Bone marrow (tissue), 2 donors: Measurements from ENCODE around the gene DOCK8.

Experiments used
- DNase-seq, 2 donors: peaks; one replicate each; lab custom pipeline; 2025; lab: John Stamatoyannopoulos, UW

The DOCK8 gene

DNA sequence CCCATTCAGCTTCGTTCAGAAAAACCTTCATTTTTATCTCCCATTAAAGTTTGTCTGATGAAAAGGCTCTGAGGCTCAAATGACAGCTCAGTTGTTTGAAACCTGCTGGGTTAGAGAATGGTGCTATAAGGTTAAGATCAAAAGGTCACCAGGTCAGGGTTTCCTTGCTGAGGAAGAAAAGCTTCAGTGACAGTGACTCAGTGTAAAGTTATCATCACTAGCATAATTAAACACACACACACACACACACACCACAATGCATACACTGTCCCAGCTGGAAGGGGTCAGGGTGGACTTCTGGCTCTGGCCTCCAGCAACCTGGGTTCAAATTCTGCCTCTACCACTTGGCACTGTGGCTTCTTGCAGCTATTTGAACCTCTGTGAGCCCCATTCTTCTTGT is 281.1 kb downstream of the DOCK8 start:
- DNase-seq = no peak

DNA sequence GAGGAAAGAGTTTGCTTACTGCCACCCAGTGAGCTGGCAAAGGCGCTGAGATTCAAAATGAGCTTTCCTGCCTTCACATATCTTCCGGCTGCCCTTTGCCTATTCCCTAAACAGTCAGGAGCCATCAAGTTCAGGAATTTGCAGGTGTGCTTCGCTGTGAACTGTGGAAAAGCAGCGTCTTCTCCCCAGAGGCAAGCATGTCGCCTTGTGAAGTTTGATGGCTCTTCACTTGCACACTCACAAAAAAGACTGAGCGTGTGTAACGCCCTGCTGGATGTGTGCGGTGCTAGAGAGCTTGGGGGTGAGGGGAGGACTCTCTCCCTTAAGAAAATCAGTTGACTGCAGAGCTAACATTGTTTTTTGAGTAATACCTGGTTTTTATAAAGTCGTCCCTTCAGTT is 288.7 kb downstream of the DOCK8 start:
- no peak for DNase-seq

DNA sequence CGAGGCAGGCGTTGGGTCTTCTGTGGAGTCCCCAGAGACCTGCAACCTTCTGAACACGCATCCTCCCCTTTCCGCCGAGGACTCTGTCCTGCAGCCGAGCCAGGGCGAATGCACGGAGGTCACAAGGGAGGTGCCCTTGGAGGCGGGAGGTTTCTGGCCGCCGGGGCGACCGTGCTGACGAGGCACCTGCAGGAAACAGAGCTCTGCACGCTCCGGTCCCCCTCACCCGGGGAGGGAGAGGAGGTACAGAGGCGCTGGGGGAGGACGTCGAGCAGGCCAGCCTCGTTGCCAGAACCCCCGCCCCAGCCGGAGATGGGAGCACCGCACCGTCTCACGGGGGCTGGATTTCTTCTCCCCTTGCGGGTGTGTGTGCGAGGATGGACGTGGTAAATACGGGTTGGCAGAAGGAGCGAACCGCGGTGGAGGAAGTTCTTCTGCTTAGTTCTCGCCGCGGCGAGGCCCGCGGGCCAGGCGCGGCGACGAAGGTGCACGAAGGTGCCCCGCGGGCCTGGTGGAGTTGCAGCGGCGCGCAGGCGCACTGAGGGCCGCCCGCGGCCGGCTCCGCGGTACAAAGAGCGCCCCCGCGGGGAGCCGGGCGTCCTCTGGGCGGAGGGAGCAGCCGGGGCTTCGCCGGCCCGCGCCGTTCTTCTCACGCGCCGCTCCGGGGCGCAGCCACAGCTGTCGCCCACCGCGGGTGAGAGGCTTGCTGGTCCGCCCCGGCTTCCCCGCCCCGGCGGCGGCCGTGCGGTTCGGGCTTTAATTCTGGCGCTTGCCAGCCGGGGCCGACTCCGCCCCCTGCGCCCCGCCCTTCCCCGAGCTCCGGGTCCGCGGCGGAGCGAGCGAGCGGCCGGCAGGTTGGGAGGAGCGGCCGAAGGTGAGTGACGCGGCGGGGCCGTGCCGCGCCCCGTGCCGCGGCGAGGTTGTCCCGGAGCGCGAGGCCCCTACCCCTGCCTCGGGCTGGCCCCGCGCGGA is 289.5 kb downstream of the DOCK8 start, which contains the start of gene KANK1:
Gene KANK1 (plus strand): TSS at position 815 of the 972 bp plus-strand sequence.
- DNase-seq = peak in 1 of 2 donors; percentile 54

DNA sequence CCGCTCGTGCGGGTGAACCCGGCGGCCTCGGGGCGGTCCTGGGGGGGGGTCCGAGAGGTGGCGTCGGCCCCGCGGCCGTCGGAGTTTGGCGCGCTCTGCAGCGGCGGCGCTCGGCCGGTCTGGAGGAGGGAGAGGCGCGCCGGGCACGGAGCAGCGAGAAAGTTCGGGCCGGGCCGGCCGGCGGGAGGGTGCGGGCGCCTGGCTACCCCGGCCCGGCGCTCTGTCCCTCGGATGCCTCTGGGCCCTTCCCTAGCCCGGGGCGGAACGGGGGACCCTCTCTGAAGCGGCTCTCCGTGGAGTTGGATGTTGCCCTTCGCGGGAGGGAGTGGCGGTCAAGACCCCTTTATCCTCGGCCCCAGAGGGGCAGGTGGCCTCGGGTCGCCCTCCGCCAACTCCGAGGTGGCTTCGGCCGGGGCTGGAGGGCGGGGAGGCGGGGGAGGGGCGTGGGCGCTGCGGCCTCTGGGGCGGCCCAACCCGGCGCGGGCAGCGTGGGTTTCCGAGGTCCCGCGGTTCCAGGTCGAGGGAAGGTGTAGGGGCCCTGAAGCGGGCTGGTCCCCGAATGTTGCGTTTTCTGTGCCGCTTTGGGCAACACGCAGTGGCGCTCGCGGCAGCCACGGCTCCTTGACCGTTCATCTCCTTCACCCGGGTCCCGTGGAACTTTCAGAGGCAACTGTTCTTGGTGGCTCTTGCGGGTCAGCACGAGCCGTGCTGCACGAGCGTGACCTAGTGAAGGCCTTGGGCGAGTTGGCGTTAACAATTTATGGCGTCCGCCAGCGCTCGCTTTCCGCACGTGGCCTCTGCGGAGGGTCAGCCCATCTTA is 290.5 kb downstream of the DOCK8 start:
- peak in 1 of 2 donors; percentile 26 for DNase-seq

DNA sequence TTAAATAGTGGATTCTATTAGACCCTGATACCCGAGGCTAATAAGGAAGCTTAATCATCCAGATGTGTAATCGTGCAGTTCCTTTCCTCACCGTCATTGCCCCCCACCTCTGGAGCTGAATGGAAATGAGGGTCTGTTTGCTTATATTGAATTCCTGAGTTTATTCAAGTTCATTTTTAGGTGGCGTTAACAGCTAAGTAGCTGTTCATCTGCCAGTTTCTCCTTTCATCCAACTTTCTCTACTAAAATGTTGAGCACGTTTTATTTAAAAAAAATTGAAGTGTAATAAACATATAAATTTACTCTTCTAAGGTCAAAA is 291.0 kb downstream of the DOCK8 start:
- no peak for DNase-seq

DNA sequence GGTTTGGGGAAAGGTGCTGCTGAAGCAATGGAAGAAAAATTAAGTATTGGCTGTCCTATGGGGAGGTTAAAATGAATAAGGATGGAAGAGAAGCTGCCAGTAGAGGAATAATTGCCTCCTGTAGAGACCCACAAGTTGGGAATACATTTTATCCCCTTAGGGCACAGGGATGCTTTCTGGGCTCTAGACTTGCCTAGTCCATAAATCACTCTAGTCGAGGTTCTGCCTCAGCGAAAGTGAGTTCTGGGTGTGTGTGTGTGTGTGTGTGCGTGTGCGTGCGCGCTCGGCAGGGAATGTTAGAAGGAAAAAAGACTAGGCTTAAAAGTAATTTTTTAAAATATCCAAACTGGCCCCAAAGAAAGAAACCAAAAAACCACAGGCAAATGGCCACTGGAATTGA is 291.6 kb downstream of the DOCK8 start:
- DNase-seq = no peak

DNA sequence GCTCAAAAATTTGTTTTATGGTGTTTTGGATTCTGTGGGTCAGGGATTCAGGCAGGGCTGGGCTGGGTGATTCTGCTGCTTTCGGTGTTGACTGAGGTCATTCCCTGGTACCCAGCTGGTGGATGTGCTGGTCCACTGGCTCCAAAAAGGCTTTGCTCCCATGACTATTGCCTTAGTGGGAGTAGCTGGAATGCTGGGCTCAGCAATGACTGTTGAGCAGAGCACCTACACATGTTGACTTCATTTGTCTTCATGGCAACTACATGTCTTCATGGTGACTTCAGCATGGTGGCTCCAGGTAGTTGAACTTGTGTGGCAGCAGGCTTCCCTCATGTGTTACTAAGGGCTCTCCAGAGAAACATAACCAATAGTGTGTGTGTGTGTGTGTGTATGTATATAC is 297.2 kb downstream of the DOCK8 start:
- no peak for DNase-seq

DNA sequence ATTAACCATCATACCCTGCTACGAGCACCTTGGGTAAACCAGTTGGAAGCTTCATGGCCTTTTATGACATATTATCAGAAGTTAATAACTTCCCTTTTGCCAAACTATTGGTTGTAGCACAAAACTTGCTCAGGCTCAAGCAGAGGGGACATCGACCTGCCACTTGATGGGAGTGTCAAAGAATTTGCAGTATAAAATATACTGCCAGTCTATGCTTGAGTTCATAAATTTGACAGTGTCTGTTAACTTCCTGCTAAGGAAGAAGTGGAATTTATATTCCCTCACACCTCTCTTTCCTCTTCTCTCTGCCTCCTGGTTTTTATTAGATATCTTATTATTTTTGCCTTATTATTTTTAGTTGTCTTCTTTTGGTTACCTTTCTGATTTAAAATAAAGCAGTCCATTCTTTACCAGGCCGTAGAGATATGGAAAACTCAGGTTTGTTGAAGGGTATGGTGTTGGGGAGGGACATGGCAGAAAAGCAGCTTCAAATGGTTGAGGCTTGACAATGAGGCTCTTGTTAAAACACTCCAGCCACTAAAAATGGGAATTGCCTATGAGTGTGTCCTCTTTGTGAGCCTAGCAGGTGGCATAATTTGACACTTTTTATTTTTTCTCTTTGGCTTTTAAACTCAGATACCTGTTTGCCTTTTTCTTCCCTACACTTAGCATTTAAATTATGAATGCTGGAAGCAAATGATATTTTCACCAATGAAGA is 298.0 kb downstream of the DOCK8 start:
- no peak for DNase-seq
